GM21381 (cell line): ENCODE data around the gene SNED1.

ENCODE experiments used
- ATAC-seq: cut with Tn5 transposase; IDR thresholded peaks from one replicate; pipeline ENCODE4 v1.9.1; 2021; ENCODE audit warnings: mild to moderate bottlenecking, moderate library complexity; ENCODE audit not compliant: unreplicated experiment

The SNED1 gene

DNA sequence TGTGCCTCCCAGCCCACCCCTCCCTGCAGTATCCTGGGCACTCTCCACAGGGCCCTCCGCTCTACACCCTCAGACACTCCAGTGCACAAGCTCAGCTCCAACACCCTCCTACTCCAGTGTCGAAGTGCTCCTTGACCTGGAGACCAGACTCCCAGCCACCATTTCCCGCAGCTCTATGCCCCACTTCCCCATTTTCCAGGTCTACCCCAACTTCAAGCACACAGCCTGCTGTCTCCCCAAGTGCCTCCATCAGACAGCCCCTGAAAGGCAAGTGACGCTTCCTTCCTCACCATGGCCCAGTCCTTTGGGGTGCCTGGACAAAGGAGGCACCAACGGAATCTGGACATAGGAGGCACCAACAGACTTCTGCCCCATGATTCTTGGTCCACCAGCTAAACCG lies 143.6 kb downstream of the SNED1 start:
- no peak for ATAC-seq

DNA sequence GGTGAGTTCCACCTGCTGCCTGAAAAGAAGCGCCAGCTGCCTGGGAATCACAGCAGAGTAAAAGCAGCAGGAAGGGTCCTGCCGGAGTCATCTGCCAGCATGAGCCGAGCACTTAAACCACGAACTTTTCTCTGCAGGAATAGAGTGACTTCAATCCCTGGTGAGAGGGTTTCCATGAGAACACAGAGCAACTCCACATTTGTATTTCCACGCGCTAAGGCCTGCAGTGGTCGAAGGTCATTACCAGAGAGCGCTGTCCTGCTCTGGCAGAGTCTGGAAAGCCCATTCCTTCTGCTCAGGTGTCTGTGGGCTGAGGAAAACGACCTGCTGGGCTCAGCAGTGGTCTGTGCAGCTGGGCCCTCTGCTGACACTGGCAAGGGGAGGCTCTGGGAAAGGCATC lies 144.2 kb downstream of the SNED1 start:
- ATAC-seq, result no peak
